Measurements from ENCODE around the gene DNMT1.

DNA sequence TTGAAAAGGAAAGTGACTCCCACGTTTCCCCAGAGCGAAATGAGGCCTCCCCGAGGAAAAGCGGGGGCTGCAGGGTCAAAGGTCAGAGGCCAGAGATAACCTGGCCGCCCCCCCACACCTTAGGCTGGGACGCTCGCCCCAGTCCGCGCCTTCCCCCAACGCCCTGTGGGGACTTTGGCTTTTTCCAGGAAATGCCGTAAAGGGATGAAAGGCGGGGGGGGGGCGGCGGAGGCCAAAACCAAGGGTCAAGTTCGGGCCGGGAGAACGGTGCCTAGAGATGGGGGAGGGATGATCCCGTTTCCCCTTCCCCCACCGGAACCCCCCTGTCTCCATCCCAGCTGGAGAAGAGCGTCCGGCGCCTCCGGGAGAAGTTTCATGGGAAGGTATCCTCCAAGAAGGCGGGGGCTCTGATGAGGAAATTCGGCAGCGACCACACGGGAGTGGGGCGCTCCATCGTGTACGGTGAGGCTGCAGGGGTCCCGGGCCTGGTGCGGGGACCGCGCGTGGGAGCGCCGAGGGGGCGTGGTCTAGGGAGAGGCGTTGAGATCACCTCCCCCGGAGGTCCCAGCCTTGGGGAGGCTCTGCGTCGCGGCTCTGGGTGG is 108.1 kb downstream of the DNMT1 start:
- TF ChIP-seq, protein P1, sequence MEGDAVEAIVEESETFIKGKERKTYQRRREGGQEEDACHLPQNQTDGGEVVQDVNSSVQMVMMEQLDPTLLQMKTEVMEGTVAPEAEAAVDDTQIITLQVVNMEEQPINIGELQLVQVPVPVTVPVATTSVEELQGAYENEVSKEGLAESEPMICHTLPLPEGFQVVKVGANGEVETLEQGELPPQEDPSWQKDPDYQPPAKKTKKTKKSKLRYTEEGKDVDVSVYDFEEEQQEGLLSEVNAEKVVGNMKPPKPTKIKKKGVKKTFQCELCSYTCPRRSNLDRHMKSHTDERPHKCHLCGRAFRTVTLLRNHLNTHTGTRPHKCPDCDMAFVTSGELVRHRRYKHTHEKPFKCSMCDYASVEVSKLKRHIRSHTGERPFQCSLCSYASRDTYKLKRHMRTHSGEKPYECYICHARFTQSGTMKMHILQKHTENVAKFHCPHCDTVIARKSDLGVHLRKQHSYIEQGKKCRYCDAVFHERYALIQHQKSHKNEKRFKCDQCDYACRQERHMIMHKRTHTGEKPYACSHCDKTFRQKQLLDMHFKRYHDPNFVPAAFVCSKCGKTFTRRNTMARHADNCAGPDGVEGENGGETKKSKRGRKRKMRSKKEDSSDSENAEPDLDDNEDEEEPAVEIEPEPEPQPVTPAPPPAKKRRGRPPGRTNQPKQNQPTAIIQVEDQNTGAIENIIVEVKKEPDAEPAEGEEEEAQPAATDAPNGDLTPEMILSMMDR (IDR thresholded peaks at IDR 0.05): no peak
- TF ChIP-seq POLR2A (IDR thresholded peaks at IDR 0.05) (no peak), POLR2AphosphoS5 (IDR thresholded peaks at IDR 0.05) (no peak)

All from transverse colon (tissue), 4 donors.